SK-N-SH (cell line): ENCODE measurements around the gene DCAF8L2. TPM values are rescaled to one million over a fixed set of nuclear protein-coding genes. Genes with fewer than 3 reads are reported as not detected.

ENCODE experiments used
- CTCF ChIA-PET: fragments of 300-600, 350-600 bp; formaldehyde crosslinking; extraction: SDS; loops from one replicate; lab custom pipeline; 2021; lab: Yijun Ruan, JAX
- POLR2A ChIA-PET: fragments of 350-600 bp; sonication (Branson Sonifier 250); formaldehyde crosslinking; extraction: SDS; loops from one replicate; lab custom pipeline; 2020; ENCODE audit warnings: antibody characterized with exemption, inconsistent platforms; lab: Yijun Ruan, JAX
- DNase-seq: peaks from one replicate; pipeline ENCODE4 v3.0.0; 2012
- H2AFZ ChIP-seq: fragments of 200-600 bp; sonication (generic); 2 replicates; pipeline ENCODE4 v1.8.1; 2016; ENCODE audit warnings: antibody characterized with exemption, mild to moderate bottlenecking, low read depth
- H3F3A ChIP-seq: fragments of 200-600 bp; sonication (generic); replicated peaks from 2 replicates; pipeline ENCODE3; 2016; ENCODE audit warnings: antibody characterized with exemption, mild to moderate bottlenecking; ENCODE audit not compliant: insufficient read depth
- H3K27ac ChIP-seq, 2 experiments: fragments of 200-500 bp in 1 of 2; fragments of 200-600 bp in 1 of 2; sonication (Bioruptor generic) in 1 of 2; sonication (generic), shearing (Covaris generic) in 1 of 2; 2 replicates each; pipeline versions ENCODE4 v1.5.1 to v1.6.1; 2014 to 2016; ENCODE audit warnings: low read depth in 2 of 2, inconsistent platforms in 1 of 2, low read length in 1 of 2, mild to moderate bottlenecking in 1 of 2, mixed read lengths in 1 of 2
- H3K27me3 ChIP-seq: fragments of 200-600 bp; sonication (generic), shearing (Covaris generic); 2 replicates; pipeline ENCODE4 v1.6.1; 2016; ENCODE audit warnings: mixed run types; ENCODE audit not compliant: insufficient read depth
- H3K36me3 ChIP-seq, 2 experiments: fragments of 200-500 bp in 1 of 2; fragments of 200-600 bp in 1 of 2; sonication (Bioruptor generic) in 1 of 2; sonication (generic) in 1 of 2; replicated peaks in 1 of 2; 2 replicates each; pipeline versions ENCODE3 to v1.5.1; 2014 to 2016; ENCODE audit warnings: low read length in 1 of 2, mild to moderate bottlenecking in 1 of 2; ENCODE audit not compliant: insufficient read depth in 2 of 2, control insufficient read depth in 1 of 2
- H3K4me1 ChIP-seq, 2 experiments: fragments of 200-500 bp in 1 of 2; fragments of 200-600 bp in 1 of 2; sonication (Bioruptor generic) in 1 of 2; sonication (generic), shearing (Covaris generic) in 1 of 2; 2 replicates each; pipeline versions ENCODE4 v1.5.1 to v1.6.1; 2014 to 2016; ENCODE audit warnings: low read depth in 1 of 2, low read length in 1 of 2, mixed run types in 1 of 2; ENCODE audit not compliant: insufficient read depth in 2 of 2, control insufficient read depth in 1 of 2
- H3K4me2 ChIP-seq: fragments of 200-600 bp; sonication (generic), shearing (Covaris generic); 2 replicates; pipeline ENCODE4 v1.6.1; 2017; ENCODE audit warnings: mixed run types
- H3K4me3 ChIP-seq, 2 experiments: fragments of 200-500 bp in 1 of 2; fragments of 200-600 bp in 1 of 2; sonication (Bioruptor generic) in 1 of 2; sonication (generic), shearing (Covaris generic) in 1 of 2; 2 replicates each; pipeline versions ENCODE4 v1.5.1 to v1.8.1; 2014 to 2016; ENCODE audit warnings: low read depth in 2 of 2, inconsistent platforms in 1 of 2, low read length in 1 of 2, mild to moderate bottlenecking in 1 of 2, mixed read lengths in 1 of 2, moderate library complexity in 1 of 2
- H3K79me2 ChIP-seq: fragments of 200-600 bp; sonication (generic); 2 replicates; pipeline ENCODE4 v1.8.1; 2017; ENCODE audit warnings: mild to moderate bottlenecking; ENCODE audit not compliant: insufficient read depth
- H3K9ac ChIP-seq: fragments of 200-600 bp; sonication (generic); 2 replicates; pipeline ENCODE4 v1.6.1; 2017; ENCODE audit warnings: mixed run types
- H3K9me2 ChIP-seq: fragments of 200-600 bp; sonication (generic); 2 replicates; pipeline ENCODE4 v1.6.1; 2017; ENCODE audit warnings: mixed run types
- H3K9me3 ChIP-seq: fragments of 200-600 bp; sonication (generic); 2 replicates; pipeline ENCODE4 v1.6.1; 2017; ENCODE audit warnings: mixed run types, mild to moderate bottlenecking, moderate library complexity
- H4K20me1 ChIP-seq: fragments of 200-600 bp; sonication (generic); 2 replicates; pipeline ENCODE4 v1.6.1; 2017; ENCODE audit warnings: mild to moderate bottlenecking, mixed run types; ENCODE audit not compliant: insufficient read depth
- CHD2 ChIP-seq: fragments of 150-350 bp; IDR thresholded peaks from 2 replicates; pipeline ENCODE4 v1.6.1; 2018; ENCODE audit warnings: low read length; ENCODE audit not compliant: partially characterized antibody
- WGBS: methylation state at CpG from one replicate; pipeline ENCODE4 v1.1.6; 2017; ENCODE audit warnings: low lambda C conversion rate; 5-methylcytosine and 5-hydroxymethylcytosine counted together
- polyA plus RNA-seq, 3 experiments: library from polyadenylated mRNA; depleted of rRNA; stranded (reverse); fragments of >200 nt; gene quantifications; 2 replicates each; pipeline ENCODE4 v1.2.3, GENCODE V29; 2012

DCAF8L2 gene
- polyA plus RNA-seq, 1 of the 3 experiments (the other 2 are of a cell fraction): 0.33 TPM

DNA sequence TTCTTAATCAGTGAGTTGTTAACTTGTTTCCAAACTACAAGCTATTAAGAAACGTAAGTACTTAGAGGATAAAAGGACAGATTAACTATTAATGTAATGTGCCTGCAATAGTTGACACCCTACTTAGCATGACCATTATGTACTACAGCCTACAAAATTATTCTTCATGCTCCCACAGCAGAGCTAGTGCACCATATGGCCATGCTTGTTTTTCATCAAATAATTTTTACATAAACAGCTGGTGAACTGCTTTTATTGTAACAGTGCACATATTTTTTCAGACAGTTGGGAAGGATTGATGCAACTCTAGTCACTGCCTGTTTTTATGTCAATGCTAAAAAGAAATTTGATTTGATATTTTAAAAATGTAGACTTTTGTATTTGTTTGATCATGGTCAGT lies 207.4 kb downstream of the DCAF8L2 start:
- TF ChIP-seq CHD2: no peak
- H3F3A ChIP-seq: no peaks in the 10 kb centered on the region
- no peak overlapping the region for H2AFZ ChIP-seq
- no peaks in the 10 kb centered on the region; the same call in 1 of the 2 replicates for H3K27me3 ChIP-seq
- H3K27ac ChIP-seq: no peak overlapping the region
- H3K79me2 ChIP-seq: no peaks in the 10 kb centered on the region
- no peak overlapping the region for H3K9ac ChIP-seq
- H3K36me3 ChIP-seq: no peaks in the 10 kb centered on the region
- 3% methylated on average over 1 of the region's 1 CpG for WGBS
- H3K9me3 ChIP-seq: no peaks in the 10 kb centered on the region
- no peaks in the 10 kb centered on the region for H4K20me1 ChIP-seq
- POLR2A ChIA-PET: no interaction called here
- H3K9me2 ChIP-seq: no peaks in the 10 kb centered on the region
- H3K4me2 ChIP-seq: no peak overlapping the region
- no peak overlapping the region for H3K4me3 ChIP-seq
- DNase-seq: no peak
- H3K4me1 ChIP-seq: no peaks in the 10 kb centered on the region
- CTCF ChIA-PET: no interaction called here

Other genes with a start within 250 kb of the DCAF8L2 start
- gene PPP4R3C, start 127.0 kb upstream of the DCAF8L2 start, polyA plus RNA-seq (2012; rRNA removed): 0.02 TPM in 1 of 2 replicates, not detected in the other
- not detected in 2 replicates for gene MAGEB10, start 217.6 kb downstream of the DCAF8L2 start, polyA plus RNA-seq (2012; rRNA removed)